Right cardiac atrium (tissue), 5 donors: Measurements from ENCODE around the gene CDK9. TPM values are rescaled to one million over a fixed set of nuclear protein-coding genes. Genes with fewer than 3 reads are reported as not detected.

Source experiments
- ATAC-seq, 2 donors: fragments of 200-7000 bp; cut with Tn5 transposase; one replicate each; pipeline versions ENCODE4 v1.8.0 to v1.9.1; 2020; ENCODE audit warnings: moderate library complexity in 2 of 2, mild to moderate bottlenecking in 1 of 2
- DNase-seq, 3 donors: peaks; one replicate each; pipeline ENCODE4 v3.0.0-alpha.2; 2020
- H3K27ac ChIP-seq: one replicate; pipeline ENCODE4 v1.5.1; 2013; ENCODE audit warnings: mild to moderate bottlenecking, low read length, control low read depth, moderate library complexity
- H3K27me3 ChIP-seq: one replicate; pipeline ENCODE4 v1.6.1; 2013; ENCODE audit not compliant: control insufficient read depth, insufficient read depth
- H3K4me1 ChIP-seq: one replicate; pipeline ENCODE4 v1.6.1; 2013; ENCODE audit warnings: low read length; ENCODE audit not compliant: control insufficient read depth, insufficient read depth
- H3K4me3 ChIP-seq: one replicate; pipeline ENCODE4 v1.5.1; 2013; ENCODE audit warnings: low read length, control low read depth
- H3K9me3 ChIP-seq: one replicate; pipeline ENCODE4 v1.6.1; 2013; ENCODE audit warnings: low read length; ENCODE audit not compliant: control insufficient read depth
- WGBS: extraction: QIAGEN DNeasy Blood & Tissue Kit; methylation state at CpG from one replicate; pipeline ENCODE4 v1.1.7; 2013; 5-methylcytosine and 5-hydroxymethylcytosine counted together
- intact Hi-C, 4 donors: fragments of 100-400 bp; cut with DNase I; formaldehyde crosslinking; loops; one replicate each; pipeline versions ENCODE4 v1.11.0 to v1.14.0; 2022 to 2023
- polyA plus RNA-seq: library from polyadenylated mRNA; stranded (reverse); fragments of 200-250 nt; gene quantifications from one replicate; pipeline ENCODE4 v1.2.3, GENCODE V29; 2013
- total RNA-seq, 4 donors: library from RNA; stranded (reverse); fragmentation: NEBNext Ultra II Directional; extraction: Animal tissue kit (Norgen Biotek cat#: 25700); gene quantifications; one replicate each; pipeline ENCODE4 v1.2.1, GENCODE V29; 2021
- donor health status: healthy with polysubstance abuse.
- donor health status: DM: no; HTN: yes; CAD: no.
- donor health status: DM: no; HTN: no; CAD: no.
- donor health status: DM: no; HTN: yes; CAD: no; lungs with severe emphysema.
- donor health status: DM: yes; HTN: yes; CAD: no.

CDK9 gene
- total and polyA plus RNA-seq, 5 donors, result 37.3 to 62.5 (median 58.6) TPM

DNA sequence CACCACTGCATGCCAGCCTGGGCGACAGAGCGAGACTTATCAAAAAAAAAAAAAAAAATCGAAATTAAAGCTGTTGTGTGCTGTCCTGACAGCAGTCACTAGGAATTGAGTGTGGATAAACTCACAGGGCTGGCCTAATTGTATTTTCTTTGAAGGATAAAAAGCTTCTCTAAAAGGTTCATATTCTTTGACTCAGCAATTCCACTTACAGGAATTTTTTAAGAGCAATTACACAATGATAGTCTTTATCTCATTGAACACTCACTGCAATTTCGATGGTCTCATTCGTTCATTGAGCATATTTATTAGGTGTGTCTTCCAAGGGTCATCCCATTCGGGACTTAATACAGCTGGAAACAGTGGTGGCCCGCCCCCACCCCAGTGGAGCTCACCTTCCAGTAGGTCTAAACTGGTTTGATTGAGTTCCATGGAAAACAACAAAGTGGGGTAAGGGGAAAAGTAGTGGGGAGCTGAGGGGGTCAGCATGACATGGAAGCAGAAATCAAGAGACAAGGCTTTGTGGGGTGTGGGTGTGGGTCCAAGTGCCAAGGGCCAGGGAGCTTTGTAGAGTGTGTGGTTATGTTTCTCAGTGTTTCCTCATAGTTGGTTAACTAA is 6.7 kb downstream of the CDK9 start:
- intact Hi-C loops, result no loop called here
- no peak for DNase-seq
- WGBS, result 68% methylated on average over 7 of the region's 7 CpGs
- no peak overlapping the region for H3K4me3 ChIP-seq
- H3K27ac ChIP-seq, result no peak overlapping the region
- ATAC-seq, result no peak
- no peaks in the 10 kb centered on the region for H3K9me3 ChIP-seq
- peaks cover 11% of the 10 kb centered on the region for H3K4me1 ChIP-seq
- H3K27me3 ChIP-seq, result no peaks in the 10 kb centered on the region

DNA sequence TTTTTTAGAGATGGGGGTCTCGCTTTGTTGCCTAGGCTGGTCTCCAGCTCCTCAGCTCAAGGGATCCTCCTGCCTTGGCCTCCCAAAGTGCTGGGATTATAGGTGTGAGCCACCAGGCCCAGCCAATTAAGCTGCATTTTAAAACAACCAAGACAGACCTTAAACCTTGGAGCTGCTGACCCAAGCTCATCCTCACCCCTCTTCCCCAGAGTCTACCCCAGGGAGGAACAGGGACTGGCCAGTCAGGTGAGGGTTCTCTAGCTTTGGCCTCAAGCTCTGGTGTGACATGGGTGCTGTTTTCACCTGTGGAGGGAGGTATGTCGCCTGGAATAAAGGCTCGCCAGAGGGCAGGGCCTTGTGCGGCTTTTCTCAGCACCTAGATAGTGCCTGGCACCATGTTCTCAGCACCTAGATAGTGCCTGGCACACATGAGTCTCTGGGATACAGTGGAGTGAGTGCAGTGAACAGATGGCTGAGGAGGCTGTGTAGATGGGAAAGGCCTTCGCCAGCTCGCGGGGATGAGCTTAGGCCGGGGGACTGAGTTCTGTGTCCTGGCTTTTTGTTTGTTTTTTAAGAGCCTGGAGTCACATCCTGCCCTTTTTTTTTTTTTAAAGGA is 7.4 kb downstream of the CDK9 start:
- intact Hi-C loops, result no loop called here
- no peak overlapping the region for H3K4me3 ChIP-seq
- H3K4me1 ChIP-seq, result peaks cover 11% of the 10 kb centered on the region
- DNase-seq (peak in 1 of 3 donors; percentile 12), ATAC-seq (peak in 1 of 2 donors; percentile 8)
- no peaks in the 10 kb centered on the region for H3K27me3 ChIP-seq
- 59% methylated on average over 8 of the region's 8 CpGs for WGBS
- peak overlapping the region; percentile 25 for H3K27ac ChIP-seq
- no peaks in the 10 kb centered on the region for H3K9me3 ChIP-seq

DNA sequence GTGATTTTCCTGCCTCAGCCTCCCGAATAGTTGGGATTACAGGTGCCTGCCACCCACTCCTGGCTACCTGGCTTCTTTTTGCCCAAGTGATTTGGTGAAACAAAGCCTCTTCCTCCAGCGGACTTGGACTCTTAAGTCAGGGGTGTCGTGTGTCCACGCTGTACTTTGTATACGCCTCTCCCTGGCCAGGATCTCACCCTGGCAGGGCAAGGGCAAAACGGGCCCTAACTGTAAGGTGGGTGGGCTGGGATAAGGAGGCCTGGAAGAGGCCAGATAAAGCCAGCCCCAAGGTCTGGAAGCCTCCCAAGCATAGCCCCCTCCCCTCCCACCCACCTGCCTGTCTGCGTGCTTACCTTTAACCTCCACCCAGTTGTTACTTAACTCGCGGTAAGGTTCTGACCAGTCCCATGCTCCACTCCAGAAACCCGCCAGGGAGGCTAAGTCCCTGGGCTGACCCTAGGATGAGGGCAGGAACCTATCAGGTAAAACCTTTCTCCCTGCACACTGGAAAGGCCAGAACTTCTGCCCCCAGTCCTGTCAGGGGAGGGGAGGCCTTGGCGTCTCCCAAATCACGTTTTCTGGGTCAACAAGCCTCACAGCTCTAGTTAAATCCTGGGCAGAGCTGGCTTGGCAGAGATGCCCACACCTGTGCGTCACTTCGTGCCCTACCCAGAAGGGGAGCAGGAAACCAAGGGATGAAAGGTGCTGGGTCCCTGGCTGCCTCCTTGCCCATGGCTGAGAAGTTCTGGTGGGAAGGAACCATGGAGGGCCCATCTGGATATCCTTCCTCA is 8.4 kb downstream of the CDK9 start:
- ATAC-seq, result peak in 1 of 2 donors; percentile 4
- H3K27me3 ChIP-seq, result no peaks in the 10 kb centered on the region
- no peak overlapping the region for H3K4me3 ChIP-seq
- H3K9me3 ChIP-seq, result no peaks in the 10 kb centered on the region
- WGBS, result 75% methylated on average over 14 of the region's 14 CpGs
- no peak overlapping the region for H3K27ac ChIP-seq
- DNase-seq, result no peak
- peaks cover 11% of the 10 kb centered on the region for H3K4me1 ChIP-seq
- intact Hi-C loops, result no loop called here

DNA sequence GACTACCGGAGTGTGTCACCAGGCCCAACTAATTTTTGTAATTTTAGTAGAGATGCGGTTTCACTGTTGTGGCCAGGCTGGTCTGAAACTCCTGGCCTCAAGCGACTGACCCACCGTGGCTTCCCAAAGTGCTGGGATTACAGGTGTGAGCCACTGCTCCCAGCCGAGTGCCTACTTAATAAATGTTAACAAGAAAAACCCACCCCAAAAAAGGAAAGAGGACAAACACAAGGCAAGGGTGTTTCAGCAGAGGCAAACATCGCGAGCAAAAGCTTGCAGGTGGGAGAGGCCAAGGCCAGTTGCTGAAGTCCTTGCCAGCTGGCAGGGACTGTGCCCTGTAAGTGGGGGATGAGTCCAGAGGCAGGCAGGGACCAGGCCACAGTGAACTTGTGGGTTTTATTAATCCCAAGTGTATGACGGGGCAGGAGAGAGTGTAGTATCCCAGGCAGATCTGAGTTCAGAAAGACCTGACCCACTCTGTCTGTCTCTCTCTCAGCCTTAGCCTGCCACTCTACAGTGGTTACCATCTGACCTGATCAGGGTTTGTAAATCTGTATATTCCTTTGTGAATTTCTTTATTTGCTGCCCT is 10.5 kb downstream of the CDK9 start:
- DNase-seq, result peak; percentile 49 to 78 (median 73)
- Histone ChIP-seq H3K27me3 (no peaks in the 10 kb centered on the region), H3K4me1 (peaks cover 9% of the 10 kb centered on the region), H3K27ac (no peak overlapping the region), H3K9me3 (no peaks in the 10 kb centered on the region), H3K4me3 (no peak overlapping the region)
- ATAC-seq, result peak; percentile 48 to 59
- 52% methylated on average over 8 of the region's 8 CpGs for WGBS
- intact Hi-C loops, result no loop called here

DNA sequence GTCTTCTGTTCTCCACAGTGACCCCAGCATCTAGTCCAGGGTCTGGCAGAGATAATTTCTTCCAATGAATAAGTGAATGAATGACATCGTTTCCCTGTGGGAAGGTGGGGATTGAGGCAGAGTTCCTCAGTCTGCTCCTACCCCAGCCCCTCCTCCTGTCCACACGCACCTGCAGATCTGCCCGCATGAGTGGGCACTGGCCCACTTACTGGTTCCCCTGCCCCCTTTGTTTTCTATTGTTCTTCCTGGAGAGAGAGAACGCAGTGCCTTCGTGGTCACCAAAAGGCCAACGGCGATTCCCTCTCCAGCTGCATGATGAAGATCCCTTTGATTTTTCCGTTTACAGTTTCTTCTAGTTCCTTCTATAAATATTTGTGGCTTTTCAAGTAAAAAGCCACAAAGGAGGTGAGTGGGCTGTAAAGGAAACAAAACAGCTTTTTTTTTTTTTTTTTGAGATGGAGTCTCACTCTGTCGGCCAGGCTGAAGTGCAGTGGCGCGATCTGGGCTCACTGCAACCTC is 11.1 kb downstream of the CDK9 start:
- Histone ChIP-seq H3K9me3 (no peaks in the 10 kb centered on the region), H3K4me3 (no peak overlapping the region), H3K27me3 (no peaks in the 10 kb centered on the region), H3K27ac (peak overlapping the region; percentile 3), H3K4me1 (peaks cover 9% of the 10 kb centered on the region)
- intact Hi-C loops, result no loop called here
- ATAC-seq (no peak), DNase-seq (no peak)
- WGBS, result 47% methylated on average over 11 of the region's 11 CpGs

DNA sequence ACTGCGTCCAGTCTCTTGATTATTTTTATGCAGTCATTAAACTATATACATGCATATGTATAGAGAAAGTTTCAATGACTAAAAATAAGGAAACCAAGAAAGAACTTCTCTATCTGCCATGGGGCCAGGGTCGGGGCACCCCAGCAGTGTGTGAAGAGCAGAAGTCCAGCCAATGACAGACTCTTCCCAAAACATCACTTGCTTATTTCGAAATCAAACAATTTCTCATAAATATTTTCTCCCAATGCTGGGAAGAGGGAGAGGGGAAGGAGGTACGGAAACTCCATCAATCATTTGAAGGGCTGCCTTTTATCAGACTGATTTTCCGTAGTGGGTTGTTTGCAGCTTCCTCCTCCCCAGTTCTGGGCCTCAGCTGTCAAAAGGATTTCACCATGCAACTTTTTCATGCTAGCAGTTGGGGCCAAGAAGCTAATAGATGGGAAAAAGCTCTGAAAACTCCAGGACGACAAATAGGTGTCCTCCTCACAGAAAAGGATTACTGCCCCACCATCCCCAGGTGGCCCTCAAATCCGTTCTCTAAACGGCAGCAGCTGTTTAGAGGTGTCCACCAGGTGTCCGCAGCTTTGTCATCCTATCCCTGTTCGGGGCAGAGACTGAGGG is 16.2 kb downstream of the CDK9 start:
- H3K9me3 ChIP-seq, result no peaks in the 10 kb centered on the region
- peak overlapping the region; percentile 87 for H3K4me3 ChIP-seq
- H3K4me1 ChIP-seq, result peaks cover 4% of the 10 kb centered on the region
- intact Hi-C loops, result loop anchor here in 2 of 4 donors (5.0 to 10.0 kb wide), 2 partner anchors 73 to 115 kb away; partner anchors contain the start of genes AK1 (in 2 of the 2) and ST6GALNAC4 (in 1 of the 2)
- DNase-seq (peak in 1 of 3 donors; percentile 54), ATAC-seq (no peak)
- 20% methylated on average over 10 of the region's 10 CpGs for WGBS
- H3K27me3 ChIP-seq, result no peaks in the 10 kb centered on the region
- H3K27ac ChIP-seq, result peak overlapping the region; percentile 76

DNA sequence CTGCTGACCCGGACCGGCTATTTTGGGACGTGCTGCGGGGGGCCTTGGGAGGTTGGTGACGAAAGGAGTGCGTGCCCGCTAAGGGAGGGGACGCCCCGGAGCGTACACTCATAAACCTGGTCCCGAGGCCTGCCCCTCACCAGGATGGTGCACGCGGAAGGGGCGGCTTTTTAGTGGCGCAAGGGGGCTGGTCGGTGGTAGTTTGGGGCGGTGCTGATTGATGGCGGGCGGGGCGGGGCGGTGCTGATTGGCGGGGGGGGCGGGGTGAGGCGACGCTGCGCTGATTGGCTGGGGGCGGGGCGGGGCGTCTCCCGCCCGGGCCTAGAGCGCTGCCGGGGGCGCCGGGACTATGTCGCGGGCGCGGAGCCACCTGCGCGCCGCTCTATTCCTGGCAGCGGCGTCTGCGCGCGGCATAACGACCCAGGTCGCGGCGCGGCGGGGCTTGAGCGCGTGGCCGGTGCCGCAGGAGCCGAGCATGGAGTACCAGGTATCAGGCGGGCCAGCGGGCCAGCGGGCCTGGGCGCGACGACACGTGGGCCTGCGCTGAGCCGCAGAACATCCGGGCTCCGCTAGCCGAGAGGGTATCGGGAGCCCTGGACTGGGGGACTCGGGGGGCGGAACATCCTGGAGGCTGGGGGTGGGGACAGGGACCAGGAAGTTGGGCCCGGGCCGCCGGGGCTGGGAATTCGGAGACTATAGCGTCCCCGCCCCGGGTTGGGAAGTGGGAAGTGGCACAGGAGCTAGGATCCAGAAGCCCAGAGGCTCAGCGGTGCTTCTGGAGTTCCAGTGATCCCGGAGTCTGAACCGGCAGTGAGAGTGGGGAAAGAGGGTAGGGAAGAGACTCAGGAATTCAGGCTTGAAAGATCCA is 17.0 kb downstream of the CDK9 start, which contains the start of gene FPGS:
FPGS (plus strand) TSS at position 307 of the 868 bp plus-strand sequence; CDS start at position 350, 43 bp downstream.
- H3K4me3 ChIP-seq, result peak within 1 kb of the TSS; percentile 87
- intact Hi-C loops, result loop anchor here in 2 of 4 donors (5.0 to 10.0 kb wide), 2 partner anchors 72 to 114 kb away; partner anchors contain the start of genes AK1 (in 2 of the 2) and ST6GALNAC4 (in 1 of the 2)
- H3K27me3 ChIP-seq, result no peaks in the 10 kb centered on the region
- H3K4me1 ChIP-seq, result peaks cover 4% of the 10 kb centered on the region
- H3K9me3 ChIP-seq, result no peaks in the 10 kb centered on the region
- DNase-seq, result peak; percentile 95 to 97 (median 96)
- ATAC-seq, result peak; percentile 92 to 94
- whole genome bisulfite sequencing, result under 1% methylated on average over 83 of the region's 83 CpGs
- peak within 1 kb of the TSS; percentile 97 for H3K27ac ChIP-seq

DNA sequence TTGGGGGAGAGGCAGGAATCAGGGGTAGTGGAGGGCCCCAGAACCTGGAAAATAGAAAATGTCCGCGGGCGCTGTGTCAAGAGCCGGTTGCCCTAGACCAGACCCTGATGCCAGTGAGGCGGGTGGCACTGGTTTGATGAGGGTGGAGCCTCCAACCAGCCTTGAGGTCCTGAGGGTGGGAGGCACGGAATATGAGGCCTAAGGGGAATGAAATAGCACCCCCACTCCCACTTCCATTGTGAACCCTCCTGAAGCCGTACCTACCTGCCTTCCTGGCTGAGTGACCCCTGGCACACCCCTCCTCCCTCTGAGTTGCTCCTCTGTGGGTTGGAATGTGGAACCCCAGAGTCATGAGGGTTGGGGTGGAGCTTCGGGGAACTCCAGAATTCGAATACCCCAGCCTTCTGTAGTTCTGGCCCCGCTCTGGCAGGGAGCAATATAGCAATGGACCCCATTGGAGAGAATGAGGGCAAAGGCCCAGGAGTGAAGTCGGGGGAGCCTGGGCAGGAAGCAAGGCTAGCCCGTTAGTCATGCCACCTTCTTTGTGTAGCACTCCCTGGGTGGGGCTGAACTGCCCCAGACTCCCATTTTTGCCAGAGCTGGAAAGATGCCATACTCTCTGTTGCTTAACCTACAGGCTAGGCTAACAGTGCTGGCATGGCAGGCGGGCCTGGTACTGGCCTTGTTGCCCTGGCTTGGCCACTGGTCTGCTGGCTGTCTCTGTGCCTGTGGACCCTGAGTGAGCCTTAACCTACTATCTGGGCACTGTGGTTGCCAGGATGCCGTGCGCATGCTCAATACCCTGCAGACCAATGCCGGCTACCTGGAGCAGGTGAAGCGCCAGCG is 17.9 kb downstream of the CDK9 start:
- Histone ChIP-seq H3K9me3 (no peaks in the 10 kb centered on the region), H3K4me3 (peak overlapping the region; percentile 87), H3K4me1 (peaks cover 4% of the 10 kb centered on the region), H3K27me3 (no peaks in the 10 kb centered on the region), H3K27ac (peak overlapping the region; percentile 97)
- ATAC-seq (peak; percentile 1 to 15), DNase-seq (peak; percentile 53 to 72 (median 69))
- WGBS, result 45% methylated on average over 18 of the region's 18 CpGs
- intact Hi-C loops, result loop anchor here in 2 of 4 donors (5.0 to 10.0 kb wide), 2 partner anchors 71 to 114 kb away; partner anchors contain the start of genes AK1 (in 2 of the 2) and ST6GALNAC4 (in 1 of the 2)

DNA sequence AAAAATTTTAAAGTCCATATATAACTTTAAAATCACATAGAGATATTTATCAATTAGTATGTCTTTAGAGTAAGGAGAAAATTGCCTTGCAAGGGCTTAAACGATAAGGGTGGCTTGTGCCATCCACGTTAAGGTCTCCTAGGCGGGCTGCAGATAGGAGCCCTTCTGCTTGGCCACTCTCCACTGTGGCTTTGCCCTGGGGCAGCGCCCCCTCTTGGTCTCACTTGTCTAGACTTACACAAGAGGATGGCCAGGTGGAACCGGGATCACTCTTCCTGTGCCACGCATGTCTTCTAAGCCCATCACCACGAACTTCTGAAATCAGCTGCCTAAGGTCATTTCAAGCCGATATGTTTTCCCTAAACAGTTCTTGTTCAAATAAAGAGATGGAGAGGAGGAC is 19.8 kb downstream of the CDK9 start:
- Histone ChIP-seq H3K27ac (no peak overlapping the region), H3K4me3 (no peak overlapping the region), H3K27me3 (no peaks in the 10 kb centered on the region), H3K4me1 (peaks cover 7% of the 10 kb centered on the region), H3K9me3 (no peaks in the 10 kb centered on the region)
- ATAC-seq, result no peak
- intact Hi-C loops, result loop anchor here in 2 of 4 donors (10.0 kb wide), 1 partner anchor 69 kb away; the partner anchor contains the start of gene AK1 (in 2 of the 2)
- peak in 2 of 3 donors; percentile 56 to 67 for DNase-seq
- WGBS, result 76% methylated on average over 8 of the region's 8 CpGs
